Stimulated activated CD4-positive, alpha-beta T cell treated with anti-CD3 and anti-CD28 coated beads, TNF-alpha, amount 100 ng/mL, for 4 hours (primary cell): ENCODE data around the gene ANXA10.
"Not testable (repeated sequence)": the region's sequence is repeated elsewhere in the genome, so short reads cannot be mapped to it uniquely, and the experiment has no call there.

Source experiments
- DNase-seq, 3 experiments: peaks; one replicate each; pipeline ENCODE4 v3.0.0-alpha.2; 2020; ENCODE audit warnings: low read depth in 3 of 3

The ANXA10 gene

DNA sequence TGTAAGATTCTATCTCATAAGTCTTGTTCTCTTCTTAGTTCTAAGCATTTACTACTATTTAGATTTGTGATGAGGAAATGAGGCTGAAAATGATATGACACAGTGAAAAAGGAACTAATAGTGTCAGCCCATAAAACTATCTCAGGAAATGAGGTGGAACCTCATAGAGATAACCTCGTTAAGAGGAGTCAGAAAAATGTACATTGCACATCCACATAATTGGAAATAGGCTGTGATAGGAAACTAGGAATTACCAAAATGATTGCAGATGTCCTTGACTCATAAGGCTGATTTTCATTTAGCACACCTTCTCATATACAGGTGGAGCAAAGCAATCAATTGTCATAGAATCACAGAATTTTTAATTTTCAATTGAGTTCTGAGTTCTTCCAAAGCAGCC lies 26.8 kb downstream of the ANXA10 start:
- DNase-seq = no peak

GRCh38 chr4:168119890-168120289 lies 27.6 kb downstream of the ANXA10 start:
- DNase-seq = no peak

GRCh38 chr4:168120811-168121210 lies 28.5 kb downstream of the ANXA10 start:
- DNase-seq = no peak

DNA sequence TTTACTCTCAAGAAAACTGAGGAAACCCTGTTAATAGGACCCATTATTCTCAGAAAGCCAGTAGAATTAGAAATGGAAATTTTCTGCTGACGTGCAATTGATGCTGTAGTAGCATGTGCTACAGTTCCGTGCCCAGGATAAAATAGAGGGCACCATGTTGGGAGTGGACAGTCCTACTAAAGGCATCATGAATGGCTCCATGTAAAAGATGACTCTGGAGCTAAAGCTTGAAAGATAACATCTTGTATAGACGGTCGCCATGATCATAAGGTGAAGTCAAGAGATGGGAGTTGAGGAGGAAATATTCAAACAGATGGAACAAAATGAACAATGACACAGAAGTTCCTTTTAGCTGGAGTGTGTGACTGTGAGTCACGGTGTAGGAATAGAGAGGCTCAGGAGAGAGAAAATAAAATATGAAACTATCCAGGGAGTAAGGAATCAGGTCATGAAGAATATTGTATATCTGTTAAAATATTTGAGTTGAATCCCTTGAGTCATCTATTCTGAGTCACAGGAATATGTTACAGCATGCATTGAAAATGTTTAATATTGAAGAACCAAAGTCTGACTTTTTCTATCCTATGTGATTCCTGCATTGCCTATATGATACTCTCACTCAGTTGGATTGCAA lies 31.8 kb downstream of the ANXA10 start:
- DNase-seq = no peak

DNA sequence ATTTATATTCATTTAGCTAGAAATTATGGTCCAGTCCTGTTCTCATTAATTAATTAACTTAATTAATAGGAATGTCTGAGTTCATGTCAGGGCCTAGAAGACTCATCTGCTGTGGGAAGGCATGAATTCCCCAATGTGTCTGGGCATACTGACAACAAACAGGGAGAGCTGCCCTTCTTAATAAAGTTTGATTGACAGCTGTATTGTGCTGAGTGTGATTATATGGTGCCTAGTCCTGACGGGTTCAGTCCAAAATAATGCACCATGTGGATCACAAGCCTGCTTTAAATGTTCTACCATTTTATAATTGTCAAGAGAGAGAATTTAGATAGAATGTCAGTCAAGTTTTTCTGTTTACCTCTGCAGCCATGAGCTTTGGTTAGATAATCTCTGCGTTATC lies 34.6 kb downstream of the ANXA10 start:
- no peak for DNase-seq

- no peak for DNase-seq
Measured at GRCh38 chr4:168128601-168129000, 36.3 kb downstream of the ANXA10 start.

- DNase-seq = no peak
Measured at GRCh38 chr4:168129046-168129772, 36.9 kb downstream of the ANXA10 start.

DNA sequence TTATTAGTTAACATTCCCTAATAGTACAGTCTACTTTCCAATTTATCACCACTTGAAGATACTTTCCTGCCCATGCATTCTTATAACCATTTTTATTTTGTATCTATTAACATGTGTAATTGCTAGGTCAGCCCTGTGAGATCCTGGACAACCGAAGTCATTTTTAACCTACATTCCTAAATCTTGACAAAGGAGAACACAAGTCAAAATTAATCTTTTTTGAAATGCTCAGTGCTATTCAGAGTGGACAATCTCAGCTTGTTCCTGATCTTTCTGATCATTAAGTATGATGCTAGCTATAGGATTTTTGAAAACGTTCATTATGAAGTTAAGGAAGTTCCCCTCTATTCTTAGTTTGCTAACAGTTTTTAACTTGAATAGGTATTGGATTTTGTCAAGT lies 37.5 kb downstream of the ANXA10 start:
- DNase-seq = no peak

DNA sequence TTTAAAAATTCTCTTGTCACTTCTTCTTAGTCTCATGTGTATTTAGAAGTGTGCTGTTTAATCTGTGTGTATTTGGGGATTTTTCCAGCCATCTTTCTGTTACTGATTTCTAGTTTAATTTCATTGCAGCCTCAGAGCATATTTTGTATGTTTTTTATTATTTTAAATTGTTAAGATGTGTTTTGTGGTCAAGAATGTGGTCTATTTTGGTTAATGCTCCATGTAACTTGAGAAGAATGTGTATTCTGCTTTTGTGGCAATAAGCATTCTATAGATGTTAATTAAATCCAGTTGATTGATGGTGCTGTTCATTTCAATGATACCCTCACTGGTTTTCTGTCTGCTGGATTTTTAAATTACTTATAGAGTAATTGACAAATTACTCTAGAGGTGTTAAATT lies 38.9 kb downstream of the ANXA10 start:
- DNase-seq = no peak

- no peak for DNase-seq
Measured at GRCh38 chr4:168134651-168135050, 42.3 kb downstream of the ANXA10 start.

DNA sequence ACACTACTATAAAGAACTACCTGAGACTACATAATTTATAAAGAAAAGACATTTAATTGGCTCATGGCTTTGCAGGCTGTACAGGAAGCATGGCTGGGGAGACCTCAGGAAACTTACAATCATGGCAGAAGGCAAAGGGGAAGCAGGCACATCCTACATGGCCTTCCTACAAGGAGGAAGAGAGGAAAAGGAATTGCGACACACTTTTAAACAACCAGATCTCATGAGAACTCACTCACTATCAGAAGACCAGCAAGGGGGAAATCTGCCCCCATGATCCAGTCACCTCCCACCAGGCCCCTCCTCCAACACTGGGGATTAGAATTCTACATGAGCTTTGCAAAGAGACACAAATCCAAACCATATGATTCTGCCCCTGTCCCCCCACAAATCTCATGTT lies 43.5 kb downstream of the ANXA10 start:
- DNase-seq = not testable (repeated sequence)

GRCh38 chr4:168137695-168138094 lies 45.4 kb downstream of the ANXA10 start:
- DNase-seq = not testable (repeated sequence)

GRCh38 chr4:168138143-168138542 lies 45.8 kb downstream of the ANXA10 start:
- DNase-seq = no peak

GRCh38 chr4:168139336-168139735 lies 47.0 kb downstream of the ANXA10 start:
- DNase-seq = no peak

DNA sequence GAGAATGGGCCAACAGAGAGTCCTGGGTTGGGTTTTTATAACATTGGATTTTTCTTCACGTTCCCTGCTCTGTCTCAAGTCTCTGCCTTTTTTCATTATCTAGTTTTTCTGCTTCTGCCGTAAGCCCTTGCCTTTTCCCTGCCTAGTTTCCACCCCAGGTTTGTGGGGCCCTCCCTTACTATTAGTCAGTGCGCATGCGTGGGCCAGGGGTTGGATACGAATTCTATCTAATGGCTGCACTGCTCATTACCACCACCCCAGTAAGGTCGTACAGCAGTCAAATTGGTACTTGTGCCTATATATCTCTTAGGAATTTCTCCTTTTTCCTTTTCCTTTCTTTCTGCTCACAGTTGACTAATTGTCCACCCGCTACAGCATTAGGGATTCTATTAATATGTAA lies 49.4 kb downstream of the ANXA10 start:
- no peak for DNase-seq

DNA sequence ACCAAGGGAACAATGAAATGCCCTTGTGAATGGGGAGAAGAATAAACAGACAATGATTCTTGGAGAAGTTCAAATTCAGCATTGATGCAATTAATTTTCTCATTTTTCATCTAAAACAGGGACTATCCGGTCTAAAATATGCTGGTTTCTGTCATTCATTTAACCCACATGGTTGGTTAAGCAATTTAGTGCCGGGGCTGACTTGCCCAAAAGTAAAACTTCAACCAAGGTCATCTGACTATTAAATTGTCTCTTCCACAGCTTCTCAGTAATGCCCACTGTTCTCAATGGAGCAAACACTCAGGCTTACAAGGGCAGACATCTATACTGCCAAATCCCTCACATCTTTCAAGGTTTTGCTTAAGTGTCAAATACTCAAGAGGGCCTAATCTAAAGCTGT lies 51.3 kb downstream of the ANXA10 start:
- no peak for DNase-seq

- DNase-seq = no peak
Measured at GRCh38 chr4:168150420-168151050, 58.2 kb downstream of the ANXA10 start.

DNA sequence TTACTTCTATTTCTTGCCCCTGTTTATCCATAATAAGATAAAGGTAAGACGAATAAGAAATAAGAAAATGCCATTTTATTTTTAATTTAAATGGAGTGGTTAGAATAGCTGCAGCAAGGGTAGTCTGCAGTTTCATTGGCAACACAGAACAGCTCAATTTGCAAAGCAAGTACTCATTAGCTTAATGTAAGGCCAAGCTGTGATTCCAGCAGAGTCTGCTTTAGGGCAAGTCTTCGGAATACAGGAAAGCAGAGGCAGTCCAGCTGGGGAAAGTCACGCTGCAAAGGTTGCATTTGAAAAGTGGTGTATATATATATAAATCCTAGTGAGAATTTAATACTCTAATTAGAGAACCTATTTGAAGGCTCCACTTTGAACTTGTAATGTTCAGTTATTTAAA lies 59.0 kb downstream of the ANXA10 start:
- DNase-seq = no peak

- no peak for DNase-seq
Measured at GRCh38 chr4:168152837-168153500, 60.6 kb downstream of the ANXA10 start.

DNA sequence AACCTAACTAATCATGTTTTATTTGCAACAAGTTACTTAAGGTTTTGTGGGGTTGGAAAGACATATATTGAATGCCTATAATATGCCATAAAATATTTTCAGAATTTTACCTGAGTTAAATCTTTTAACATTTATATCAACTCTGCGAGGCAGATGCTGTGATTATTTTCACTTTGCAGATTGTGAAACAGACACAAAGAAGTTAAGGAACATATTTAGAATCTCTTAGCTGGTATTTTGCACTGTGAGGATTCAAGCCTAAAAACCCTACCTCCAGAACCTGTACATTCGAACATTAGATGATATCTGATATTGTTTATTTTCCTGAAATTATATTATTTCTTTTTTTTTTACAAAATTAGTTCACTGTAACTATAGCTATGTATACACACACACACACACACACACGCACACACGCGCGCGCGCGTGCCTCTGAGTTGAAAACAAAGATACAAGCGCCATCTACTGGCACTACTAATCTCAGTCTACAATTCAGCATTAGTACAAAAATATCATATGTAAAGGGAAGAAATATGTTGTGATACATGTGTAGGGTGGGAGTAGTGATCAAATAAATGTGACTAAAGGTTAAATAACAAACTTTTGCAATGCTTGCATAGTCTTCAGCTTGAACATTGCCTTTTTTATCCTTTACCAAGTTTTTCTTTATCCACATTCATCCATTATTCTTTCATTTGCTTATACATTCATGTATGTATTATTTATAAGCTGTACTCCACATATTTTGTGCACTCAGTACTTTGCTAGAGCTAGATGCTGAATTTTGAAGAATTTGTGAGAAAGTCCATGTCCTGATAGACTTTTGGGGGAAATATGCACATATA lies 61.5 kb downstream of the ANXA10 start:
- DNase-seq = peak; percentile 13 to 37 (median 26)

GRCh38 chr4:168154546-168155277 lies 62.4 kb downstream of the ANXA10 start:
- DNase-seq = no peak
